H1 (cell line): Measurements from ENCODE around the gene MPRIP. TPM values are rescaled to one million over a fixed set of nuclear protein-coding genes. Genes with fewer than 3 reads are reported as not detected.

Source experiments
- CTCF ChIA-PET: fragments of 300-600 bp; sonication (Branson Sonifier 250); formaldehyde crosslinking; loops from one replicate; lab custom pipeline; 2021; ENCODE audit not compliant: partially characterized antibody; lab: Charles Lee
- POLR2A ChIA-PET: fragments of 300-600 bp; sonication (Branson Sonifier 250); formaldehyde crosslinking; loops from one replicate; lab custom pipeline; 2021; ENCODE audit warnings: inconsistent platforms; ENCODE audit not compliant: partially characterized antibody; lab: Charles Lee
- DNase-seq, 2 experiments: peaks; one replicate each; pipeline versions ENCODE4 v3.0.0 to v3.0.0-alpha.2; 2010 to 2022; ENCODE audit warnings: low spot score in 2 of 2, low read depth in 1 of 2, mixed read lengths in 1 of 2
- FAIRE-seq: peaks from 2 replicates; lab custom pipeline; 2011; peaks lifted over from hg19 to GRCh38; lab: Jason Lieb, UNC
- H2AFZ ChIP-seq: 2 replicates; pipeline ENCODE4 v1.8.1; 2012; ENCODE audit warnings: low read length, inconsistent platforms
- H2AK5ac ChIP-seq: 2 replicates; pipeline ENCODE4 v1.6.1; 2013; ENCODE audit warnings: low read depth, low read length
- H2BK120ac ChIP-seq: replicated peaks from 2 replicates; pipeline ENCODE3; 2013; ENCODE audit warnings: low read depth, low read length, inconsistent platforms
- H2BK12ac ChIP-seq: 2 replicates; pipeline ENCODE4 v1.6.1; 2013; ENCODE audit warnings: low read depth, low read length
- H2BK15ac ChIP-seq: 2 replicates; pipeline ENCODE4 v1.6.1; 2013; ENCODE audit warnings: low read length
- H2BK20ac ChIP-seq: 2 replicates; pipeline ENCODE4 v1.6.1; 2013; ENCODE audit warnings: low read length
- H2BK5ac ChIP-seq: 2 replicates; pipeline ENCODE4 v1.6.1; 2013; ENCODE audit warnings: low read depth, low read length
- H3K14ac ChIP-seq: 2 replicates; pipeline ENCODE4 v1.6.1; 2013; ENCODE audit warnings: inconsistent platforms; ENCODE audit not compliant: insufficient read length
- H3K18ac ChIP-seq: 2 replicates; pipeline ENCODE4 v1.6.1; 2013; ENCODE audit warnings: low read length; ENCODE audit errors: extremely low read depth
- H3K23ac ChIP-seq: 2 replicates; pipeline ENCODE4 v1.6.1; 2013; ENCODE audit warnings: inconsistent platforms; ENCODE audit not compliant: insufficient read length
- H3K23me2 ChIP-seq: 2 replicates; pipeline ENCODE4 v1.6.1; 2013; ENCODE audit warnings: low read depth, low read length
- H3K27ac ChIP-seq: 2 replicates; pipeline ENCODE4 v1.6.1; 2011; ENCODE audit warnings: low read depth, low read length, inconsistent platforms
- H3K27me3 ChIP-seq, 4 experiments: replicated peaks in 1 of 4; 1 replicate in 1 of 4; 2 replicates in 3 of 4; pipeline versions ENCODE4 v1.6.1 to v1.8.1; 2011 to 2013; ENCODE audit warnings: low read length in 3 of 4, mild to moderate bottlenecking in 3 of 4, inconsistent platforms in 2 of 4, mixed read lengths in 2 of 4, moderate library complexity in 1 of 4; ENCODE audit not compliant: control insufficient read depth in 3 of 4, insufficient read depth in 3 of 4; ENCODE audit errors: extremely low read depth in 1 of 4
- H3K36me3 ChIP-seq, 4 experiments: 2 replicates each; pipeline versions ENCODE4 v1.6.1 to v1.8.1; 2011 to 2013; ENCODE audit warnings: mild to moderate bottlenecking in 4 of 4, low read length in 3 of 4, moderate library complexity in 2 of 4, control low read depth in 1 of 4, inconsistent platforms in 1 of 4; ENCODE audit not compliant: insufficient read depth in 4 of 4, control insufficient read depth in 2 of 4
- H3K4ac ChIP-seq: replicated peaks from 2 replicates; pipeline ENCODE3; 2013; ENCODE audit warnings: low read length, low read depth, mixed read lengths, inconsistent platforms; ENCODE audit not compliant: insufficient read length
- H3K4me1 ChIP-seq, 4 experiments: replicated peaks in 1 of 4; 1 replicate in 1 of 4; 2 replicates in 3 of 4; pipeline versions ENCODE4 v1.6.1 to v1.8.1; 2011 to 2013; ENCODE audit warnings: low read length in 3 of 4, inconsistent platforms in 2 of 4, mixed read lengths in 1 of 4; ENCODE audit not compliant: insufficient read depth in 4 of 4, control insufficient read depth in 3 of 4
- H3K4me2 ChIP-seq, 2 experiments: 2 replicates each; pipeline versions ENCODE4 v1.6.1 to v1.8.1; 2011 to 2013; ENCODE audit warnings: low read depth in 2 of 2, low read length in 2 of 2, control low read depth in 1 of 2, inconsistent platforms in 1 of 2, mild to moderate bottlenecking in 1 of 2; ENCODE audit not compliant: insufficient read depth in 1 of 2
- H3K4me3 ChIP-seq, 4 experiments: fragments of 200-600, 300-600 bp in 1 of 4; sonication (generic), shearing (Covaris generic), sonication (Bioruptor Twin) in 1 of 4; 2 replicates each; pipeline versions ENCODE4 v1.5.1 to v1.8.1; 2011 to 2016; ENCODE audit warnings: low read length in 4 of 4, low read depth in 3 of 4, control low read depth in 2 of 4, inconsistent platforms in 2 of 4, mild to moderate bottlenecking in 2 of 4, mixed read lengths in 1 of 4, moderate library complexity in 1 of 4; ENCODE audit not compliant: insufficient read depth in 2 of 4; ENCODE audit errors: extremely low read depth in 1 of 4
- H3K56ac ChIP-seq: replicated peaks from 2 replicates; pipeline ENCODE3; 2013; ENCODE audit warnings: low read depth, mild to moderate bottlenecking, mixed read lengths, low read length, inconsistent platforms; ENCODE audit not compliant: insufficient read length
- H3K79me1 ChIP-seq: 2 replicates; pipeline ENCODE4 v1.6.1; 2013; ENCODE audit warnings: low read depth, low read length, control low read depth
- H3K79me2 ChIP-seq, 2 experiments: 2 replicates each; pipeline versions ENCODE4 v1.6.1 to v1.8.1; 2012 to 2013; ENCODE audit warnings: low read length in 2 of 2, mild to moderate bottlenecking in 2 of 2, inconsistent platforms in 1 of 2; ENCODE audit not compliant: insufficient read depth in 2 of 2, control insufficient read depth in 1 of 2
- H3K9ac ChIP-seq, 4 experiments: replicated peaks in 1 of 4; 1 replicate in 1 of 4; 2 replicates in 3 of 4; pipeline versions ENCODE4 v1.6.1 to v1.8.1; 2011 to 2013; ENCODE audit warnings: low read depth in 3 of 4, low read length in 3 of 4, control low read depth in 2 of 4, mild to moderate bottlenecking in 2 of 4, moderate library complexity in 2 of 4, inconsistent platforms in 1 of 4; ENCODE audit errors: extremely low read depth in 1 of 4
- H3K9me3 ChIP-seq, 2 experiments: 2 replicates each; pipeline versions ENCODE4 v1.6.1 to v1.8.1; 2012 to 2013; ENCODE audit warnings: mild to moderate bottlenecking in 2 of 2, moderate library complexity in 2 of 2, control low read depth in 1 of 2, inconsistent platforms in 1 of 2, low read depth in 1 of 2, low read length in 1 of 2, mixed read lengths in 1 of 2; ENCODE audit not compliant: insufficient read depth in 2 of 2
- H4K20me1 ChIP-seq, 2 experiments: replicated peaks in 1 of 2; 2 replicates each; pipeline versions ENCODE3 to v1.8.1; 2011 to 2013; ENCODE audit warnings: inconsistent platforms in 2 of 2, low read length in 2 of 2, mild to moderate bottlenecking in 1 of 2; ENCODE audit not compliant: insufficient read depth in 2 of 2, control insufficient read depth in 1 of 2
- H4K5ac ChIP-seq: 2 replicates; pipeline ENCODE4 v1.6.1; 2013; ENCODE audit warnings: low read length, low read depth, mixed read lengths, inconsistent platforms; ENCODE audit not compliant: insufficient read length
- H4K8ac ChIP-seq: 2 replicates; pipeline ENCODE4 v1.8.0; 2013; ENCODE audit warnings: mild to moderate bottlenecking, moderate library complexity, low read length, inconsistent platforms; ENCODE audit not compliant: insufficient read depth; ENCODE audit errors: extremely low read depth
- H4K91ac ChIP-seq: replicated peaks from 2 replicates; pipeline ENCODE3; 2013; ENCODE audit warnings: low read length, mixed read lengths, inconsistent platforms; ENCODE audit not compliant: insufficient read length
- EGR1 ChIP-seq: IDR thresholded peaks from 2 replicates; pipeline ENCODE4 v1.6.1; 2011; ENCODE audit warnings: low read depth, low read length, borderline replicate concordance
- SRF ChIP-seq: IDR thresholded peaks from 2 replicates; pipeline ENCODE4 v1.6.1; 2011; ENCODE audit warnings: mild to moderate bottlenecking, low read depth, low read length, moderate library complexity
- WGBS, 2 experiments: shearing (Covaris generic) in 1 of 2; methylation state at CpG; one replicate each; pipeline versions ENCODE4 v1.1.6 to v1.1.7; 2013 to 2015; ENCODE audit warnings: low lambda C conversion rate in 2 of 2, mixed read lengths in 2 of 2, inconsistent platforms in 1 of 2, low coverage in 1 of 2, missing lambda C conversion rate in 1 of 2; ENCODE audit not compliant: insufficient replicate concordance in 2 of 2, insufficient coverage in 1 of 2, insufficient read length in 1 of 2; ENCODE audit errors: extremely low coverage in 1 of 2, missing lambda C conversion rate in 1 of 2; 5-methylcytosine and 5-hydroxymethylcytosine counted together
- polyA plus RNA-seq, 7 experiments: library from polyadenylated mRNA; depleted of rRNA in 3 of 7; stranded (reverse) in 5 of 7; unstranded in 2 of 7; fragments of >200 nt in 5 of 7; fragments of 200-250 nt in 2 of 7; gene quantifications; 1 replicate in 5 of 7; 2 replicates in 1 of 7; 4 replicates in 1 of 7; pipeline versions ENCODE4 v1.2.1 to v1.2.3, GENCODE V29; 2011 to 2013; ENCODE audit warnings: missing spikeins in 2 of 7, mixed read lengths in 2 of 7
- total RNA-seq: library from RNA; stranded (reverse); fragmentation: NEBNext Ultra II Directional; extraction: Animal tissue kit (Norgen Biotek cat#: 25700); gene quantifications from 2 replicates; pipeline ENCODE4 v1.2.1, GENCODE V29; 2021

MPRIP gene
- total and polyA plus RNA-seq, 2 of the 8 experiments (the other 6 are each of a cell fraction or from before 2014, with no cell fraction given) = 48.6 to 146 TPM

GRCh38 chr17:17060001-17060922, 18.0 kb downstream of the MPRIP start:
- no peak overlapping the region for H3K56ac ChIP-seq
- no peak overlapping the region for H3K14ac ChIP-seq
- ChIA-PET POLR2A (interaction anchor here (0.6 kb wide), 1 partner anchor 190 kb away, joined by 3 read pairs; no protein-coding TSS in a partner anchor), CTCF (interaction anchor here (0.7 to 1.3 kb wide), 3 partner anchors 34 to 54 kb away, joined by 3 to 5 read pairs (median 3); no protein-coding TSS in a partner anchor)
- no peak overlapping the region for H3K23ac ChIP-seq
- no peak overlapping the region for H2BK15ac ChIP-seq
- no peak for TF ChIP-seq EGR1
- no peak for TF ChIP-seq SRF
- peaks cover 0 to 7% (median 0%) of the 10 kb centered on the region in 4 experiments; a peak in 2 of 7 replicates for H3K4me1 ChIP-seq
- no peak overlapping the region for H3K18ac ChIP-seq
- no peak overlapping the region for H4K8ac ChIP-seq
- H4K91ac ChIP-seq = no peak overlapping the region
- H3K27me3 ChIP-seq = no peaks in the 10 kb centered on the region
- H2BK120ac ChIP-seq = no peak overlapping the region
- no peak overlapping the region for H2AFZ ChIP-seq
- H2BK20ac ChIP-seq = no peak overlapping the region
- no peak overlapping the region; the same call in 1 of the 2 replicates for H2BK5ac ChIP-seq
- H4K5ac ChIP-seq = no peak overlapping the region
- no peak overlapping the region for H3K4me3 ChIP-seq
- FAIRE-seq (no peak), DNase-seq (no peak)
- no peak overlapping the region; the same call in 1 of the 2 replicates for H3K27ac ChIP-seq
- no peak overlapping the region for H3K9ac ChIP-seq
- no peaks in the 10 kb centered on the region for H3K9me3 ChIP-seq
- no peak overlapping the region for H3K4me2 ChIP-seq
- H3K4ac ChIP-seq = no peak overlapping the region
- 93% methylated on average over 10 of the region's 10 CpGs; no CpG with 5 or more reads in 1 of the 2 experiments for WGBS, 2 experiments
- H3K79me1 ChIP-seq = peaks cover 40% of the 10 kb centered on the region
- no peaks in the 10 kb centered on the region for H3K23me2 ChIP-seq
- peaks cover 4 to 72% of the 10 kb centered on the region in 2 experiments; a peak in 3 of 4 replicates for H3K79me2 ChIP-seq
- no peak overlapping the region for H2AK5ac ChIP-seq
- no peaks in the 10 kb centered on the region; a peak in 2 of 8 replicates for H3K36me3 ChIP-seq
- H4K20me1 ChIP-seq = peaks cover 11 to 25% of the 10 kb centered on the region in 2 experiments
- no peak overlapping the region for H2BK12ac ChIP-seq
